Hematopoietic multipotent progenitor cell treated with erythropoietin and hydrocortisone succinate and interleukin-3 and kit ligand, for 15 days (in vitro differentiated cells): Measurements from ENCODE around the gene ADAM23.

Source experiments
- DNase-seq: peaks from one replicate; pipeline ENCODE4 v3.0.0-alpha.2; 2015; ENCODE audit warnings: low spot score

ADAM23 gene

DNA sequence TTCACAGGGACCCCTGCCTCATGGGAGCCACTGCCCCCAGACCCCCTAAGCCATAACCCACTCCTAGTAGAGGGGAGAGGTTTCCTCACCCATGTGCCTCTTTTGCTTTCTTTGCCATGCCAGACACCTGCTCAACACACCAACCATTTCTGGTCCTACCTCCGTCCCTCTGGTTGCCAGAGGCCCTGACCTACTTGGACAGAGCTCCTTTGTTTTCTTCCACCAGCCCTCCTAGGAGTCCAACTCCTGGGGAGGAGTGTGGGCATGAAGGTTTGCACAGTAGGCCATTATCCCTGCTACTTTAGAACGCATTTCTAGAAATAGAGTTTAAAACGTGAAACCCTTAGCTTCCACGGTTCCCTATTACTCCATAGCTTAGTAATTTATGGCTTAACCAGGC is 122.3 kb downstream of the ADAM23 start:
- DNase-seq = no peak

DNA sequence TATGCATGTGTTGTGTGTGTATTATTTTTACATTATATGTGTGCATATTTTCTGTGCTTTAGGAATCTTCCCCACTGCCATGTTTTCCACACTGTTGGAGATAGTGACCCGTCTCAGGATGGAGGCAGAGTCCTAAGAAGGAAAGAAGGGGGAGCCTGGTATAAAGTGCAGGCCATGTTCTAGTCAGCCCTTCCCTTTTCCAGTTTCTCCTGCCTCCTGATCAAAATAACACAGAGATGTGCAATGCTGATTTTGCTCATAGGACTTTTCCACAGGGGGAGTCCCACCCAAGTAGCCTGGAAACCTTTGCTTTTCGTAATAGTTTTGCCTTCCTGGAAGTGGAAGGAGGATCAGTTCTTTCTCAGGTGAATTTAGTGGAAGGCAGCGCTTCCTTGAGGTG is 126.1 kb downstream of the ADAM23 start:
- DNase-seq = no peak

GRCh38 chr2:206570199-206570598 is 126.9 kb downstream of the ADAM23 start:
- no peak for DNase-seq

- no peak for DNase-seq
These were observed 129.4 kb downstream of the ADAM23 start for GRCh38 chr2:206572725-206573124.

- DNase-seq = no peak
These were observed 130.5 kb downstream of the ADAM23 start for GRCh38 chr2:206573793-206574192.

DNA sequence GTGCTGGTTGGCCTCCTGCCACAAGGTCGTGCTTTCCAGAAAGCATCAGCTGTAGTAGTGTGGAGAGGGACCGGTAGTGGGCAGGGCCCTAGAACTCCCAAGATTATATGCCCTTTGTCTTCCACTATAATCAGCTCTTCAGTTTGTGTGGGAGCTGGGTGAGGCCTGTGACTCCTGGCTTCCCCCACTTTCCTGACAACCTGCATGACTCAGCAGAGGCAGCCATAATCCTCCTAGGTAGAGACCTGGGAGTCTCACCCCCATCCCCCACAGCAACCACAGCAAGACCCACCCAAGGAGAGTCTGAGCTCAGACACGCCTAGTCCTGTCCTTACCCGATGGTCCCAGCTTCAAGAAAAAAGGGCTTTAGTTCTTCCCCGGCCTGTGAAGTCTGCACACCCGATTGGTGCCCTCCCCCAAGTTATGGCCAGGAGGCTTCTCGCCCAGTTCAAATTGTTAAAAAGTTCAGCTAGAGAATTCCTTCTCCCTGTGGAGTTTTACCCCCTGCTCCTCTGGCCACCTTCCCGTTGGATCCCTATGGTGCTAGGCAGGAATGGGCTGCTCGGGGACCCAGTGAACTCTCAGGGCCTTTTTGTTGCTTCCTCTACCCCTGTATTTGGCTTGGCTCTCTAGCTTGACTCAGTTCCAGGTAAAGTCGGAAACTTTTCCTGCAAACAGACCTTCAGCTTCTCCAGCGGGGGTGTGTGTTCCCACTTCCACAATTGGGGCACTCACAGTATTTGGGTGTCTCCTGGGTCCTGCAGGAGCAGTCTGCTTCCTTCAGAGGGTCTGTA is 141.2 kb downstream of the ADAM23 start:
- no peak for DNase-seq

- no peak for DNase-seq
These were observed 142.0 kb downstream of the ADAM23 start for GRCh38 chr2:206585335-206585734.

DNA sequence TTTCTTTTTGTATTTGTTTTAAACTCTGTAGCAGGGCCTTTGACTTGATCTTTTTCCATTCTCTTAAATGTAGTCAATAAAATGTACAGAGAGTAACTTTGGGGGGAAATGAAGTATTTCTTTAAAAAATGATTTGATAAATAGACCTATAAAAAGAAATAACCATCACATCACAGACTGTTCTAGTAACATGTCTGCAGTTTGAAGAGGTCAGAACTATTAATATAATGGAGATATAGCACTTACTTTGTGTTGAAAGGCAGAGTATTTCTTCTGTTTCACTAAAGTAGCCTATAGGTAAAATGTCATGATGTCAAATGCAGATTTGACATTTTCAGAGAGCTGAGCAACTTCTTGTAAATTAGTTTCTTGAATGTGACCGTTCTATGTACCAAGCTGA is 143.3 kb downstream of the ADAM23 start:
- DNase-seq = no peak

GRCh38 chr2:206597717-206598218 is 154.4 kb downstream of the ADAM23 start:
- DNase-seq = no peak

DNA sequence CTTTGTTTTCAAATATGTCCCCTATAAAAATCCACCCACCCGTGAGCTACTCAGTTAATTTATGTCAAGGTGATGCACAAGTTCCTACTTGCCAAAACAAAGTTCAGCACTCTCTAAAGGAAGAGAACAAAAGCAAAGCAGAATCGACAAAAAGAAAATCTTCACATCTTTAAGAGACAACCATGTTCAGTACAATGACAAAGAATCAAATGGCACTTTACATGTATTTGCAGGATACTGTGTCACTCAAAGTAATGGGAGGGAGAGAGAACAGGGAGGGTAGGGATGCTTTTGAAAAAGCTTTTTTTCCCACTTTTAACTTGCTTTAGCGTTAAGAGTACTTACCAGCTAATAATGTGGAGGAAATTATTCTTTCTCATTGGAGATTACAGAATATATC is 159.9 kb downstream of the ADAM23 start:
- no peak for DNase-seq

DNA sequence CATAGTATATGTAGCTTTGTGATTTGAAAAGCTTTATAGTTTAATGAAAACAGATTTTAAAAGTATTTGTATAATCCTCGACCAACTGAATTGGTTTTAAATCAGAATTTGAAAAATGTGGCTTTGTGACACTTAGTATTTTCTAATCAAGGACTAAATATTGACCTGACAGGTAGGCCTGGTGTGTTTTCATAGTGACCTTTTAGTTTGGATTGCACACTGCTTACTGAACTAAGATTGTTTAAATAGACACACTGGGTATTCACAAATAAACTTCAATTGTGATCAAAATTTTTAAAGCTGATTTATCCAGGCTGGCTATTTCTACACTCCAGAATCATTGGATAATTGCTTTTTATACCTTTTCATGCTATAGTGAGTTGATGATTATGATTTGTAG is 167.1 kb downstream of the ADAM23 start:
- no peak for DNase-seq

DNA sequence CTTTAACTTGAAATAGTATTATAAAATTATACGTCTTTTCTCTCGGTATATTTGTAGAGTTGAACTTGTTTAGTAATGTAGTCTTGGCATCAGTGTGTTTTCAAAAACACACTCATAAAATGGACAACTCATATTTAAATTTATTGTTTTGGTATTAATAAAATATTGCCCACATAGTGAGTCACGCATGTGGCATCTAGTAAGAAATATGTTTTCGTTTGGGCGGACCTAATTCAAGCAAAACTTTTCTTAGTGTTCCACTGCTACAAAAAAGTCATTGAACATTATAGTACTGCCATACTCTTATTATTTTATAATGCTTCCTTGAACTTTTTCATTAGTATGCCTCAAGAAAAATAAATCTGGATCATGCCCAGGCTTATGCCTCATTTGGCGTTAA is 167.9 kb downstream of the ADAM23 start:
- DNase-seq = no peak

DNA sequence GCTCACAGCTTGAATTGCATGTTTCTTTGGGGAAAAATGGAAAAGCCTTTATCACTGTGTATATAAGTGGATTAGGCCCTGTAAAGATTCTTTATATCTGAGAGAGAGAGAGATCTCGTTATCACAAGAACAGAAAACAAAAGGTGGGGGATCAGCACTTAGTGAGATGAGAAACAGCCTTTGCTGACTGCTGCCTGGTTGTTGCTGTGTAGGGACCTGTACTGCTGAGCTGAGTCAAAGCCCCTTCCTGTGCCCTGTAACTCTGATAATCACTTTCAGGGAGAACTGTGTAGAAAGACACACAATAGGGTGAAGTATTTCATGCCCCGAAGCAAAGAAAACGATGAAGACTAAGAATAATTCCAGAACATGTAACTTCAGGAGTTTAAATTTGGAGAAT is 168.4 kb downstream of the ADAM23 start:
- DNase-seq = no peak

- no peak for DNase-seq
These were observed 171.5 kb downstream of the ADAM23 start for GRCh38 chr2:206614811-206615210.

DNA sequence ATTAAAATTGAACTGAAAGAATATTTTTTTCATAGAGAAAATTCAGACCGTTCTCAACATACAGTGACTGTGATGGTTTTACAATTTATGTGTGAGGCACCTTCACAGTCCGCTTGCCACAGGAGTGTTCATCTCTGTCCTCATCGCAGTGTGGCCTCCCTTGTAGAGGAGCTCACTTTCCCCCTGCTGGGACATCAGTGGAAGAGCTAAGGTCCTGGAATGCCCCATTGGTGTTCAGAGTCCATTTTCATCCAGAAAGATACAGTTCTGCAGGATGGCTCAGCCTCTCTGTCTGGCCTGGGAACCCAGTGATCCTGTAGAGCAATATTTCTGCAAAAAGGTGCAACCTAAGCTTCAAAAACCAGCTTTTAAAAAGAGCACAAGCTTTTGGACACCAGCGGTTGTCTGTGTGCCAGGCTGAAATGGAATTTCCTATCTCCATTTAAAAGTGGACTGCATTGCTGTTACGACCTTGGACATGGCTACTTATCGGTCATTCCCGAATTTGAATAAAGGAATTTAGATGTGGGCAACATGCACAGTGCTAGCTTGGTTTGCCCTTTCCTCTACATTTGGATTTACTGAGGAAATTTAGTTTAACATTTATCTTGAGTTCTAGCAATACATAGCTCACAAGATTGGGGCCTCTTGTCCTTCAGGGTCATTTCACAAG is 172.2 kb downstream of the ADAM23 start:
- no peak for DNase-seq

- no peak for DNase-seq
These were observed 172.8 kb downstream of the ADAM23 start for GRCh38 chr2:206616151-206616550.

GRCh38 chr2:206619011-206619410 is 175.7 kb downstream of the ADAM23 start:
- no peak for DNase-seq

GRCh38 chr2:206626108-206626507 is 182.8 kb downstream of the ADAM23 start:
- DNase-seq = no peak

DNA sequence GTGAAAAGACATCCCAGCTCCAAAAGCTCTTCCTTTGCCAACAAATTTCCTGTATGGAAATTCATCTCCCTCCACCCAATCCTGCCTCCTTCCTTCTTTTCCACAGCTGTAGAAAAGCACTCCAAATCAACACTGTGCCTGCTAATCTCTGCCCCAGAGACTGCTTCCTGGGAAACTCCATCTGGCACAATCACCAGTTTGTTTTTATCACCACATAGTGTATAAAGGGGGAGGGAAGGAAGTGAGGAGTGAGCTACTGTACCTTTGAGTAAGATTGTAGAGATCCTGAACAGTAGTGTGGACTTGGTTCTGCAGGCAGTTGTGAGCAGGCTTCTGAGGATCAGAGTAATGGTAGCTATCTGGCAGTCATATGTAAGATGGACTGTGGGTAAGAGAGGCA is 184.3 kb downstream of the ADAM23 start:
- no peak for DNase-seq

DNA sequence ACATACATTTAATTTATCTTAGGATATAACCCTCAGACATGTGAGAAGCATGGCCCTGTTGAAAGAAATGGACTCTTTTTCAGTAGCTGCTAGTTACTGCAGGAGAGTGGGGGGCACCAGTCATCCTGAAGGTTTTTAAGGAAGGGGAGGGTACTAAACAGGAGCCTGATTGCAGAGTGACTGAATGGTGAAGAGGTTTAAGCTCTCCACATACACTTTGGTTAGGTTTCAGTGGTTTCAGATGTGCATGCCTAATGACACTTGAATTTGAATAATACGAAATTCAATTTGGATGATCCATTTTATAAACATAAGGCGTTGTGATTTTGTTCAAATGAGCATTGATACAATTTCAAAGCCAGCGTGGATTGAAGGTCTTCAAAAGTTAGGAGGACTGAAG is 188.0 kb downstream of the ADAM23 start:
- DNase-seq = no peak

DNA sequence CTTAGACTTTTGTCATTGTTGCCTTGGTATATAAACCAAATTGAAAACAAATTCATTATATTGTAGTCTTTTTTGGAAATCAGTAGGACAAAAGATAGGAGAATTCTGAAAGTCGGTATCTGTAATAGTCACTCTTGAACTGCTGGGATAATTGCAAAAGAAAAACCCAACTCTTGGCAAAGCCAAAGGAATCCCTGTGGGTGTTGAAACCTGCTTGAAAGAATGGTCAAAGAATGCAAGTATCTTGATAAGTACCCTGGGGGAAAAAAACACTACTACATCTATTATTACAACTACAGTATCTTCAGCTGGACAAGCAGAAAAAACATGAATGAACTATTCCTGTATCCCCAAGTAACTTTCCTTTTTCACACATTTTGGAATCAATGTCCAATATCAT is 191.7 kb downstream of the ADAM23 start:
- DNase-seq = no peak

GRCh38 chr2:206639636-206640035 is 196.3 kb downstream of the ADAM23 start:
- no peak for DNase-seq

DNA sequence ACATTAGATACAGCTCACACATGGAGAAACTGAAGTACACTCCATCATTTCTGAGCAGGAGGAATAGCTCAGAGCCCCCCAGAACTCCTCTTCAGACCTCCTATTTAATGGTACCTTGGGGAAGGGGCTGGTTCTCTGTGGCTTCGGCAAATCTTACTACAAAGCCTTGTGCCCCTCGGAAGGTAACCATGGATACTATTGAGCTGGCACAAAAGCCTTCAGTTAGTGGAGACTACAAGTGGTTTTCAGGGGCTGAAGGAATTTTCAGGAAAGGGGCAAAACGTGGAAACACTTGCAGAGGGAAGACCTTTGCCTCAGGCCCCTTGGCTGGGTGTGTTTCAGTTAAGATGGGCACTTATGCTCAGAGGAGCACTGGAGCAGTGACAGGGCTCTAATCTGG is 197.9 kb downstream of the ADAM23 start:
- DNase-seq = no peak
